Activated CD4-positive, alpha-beta memory T cell treated with anti-CD3 and anti-CD28 coated beads for 36 hours (primary cell): Measurements from ENCODE around the gene RNF43. TPM values are rescaled to one million over a fixed set of nuclear protein-coding genes. Genes with fewer than 3 reads are reported as not detected.
A peak's percentile ranks its signal among the peaks of the same experiment; 100 is the strongest.

Experiments used
- CTCF ChIA-PET: fragments of 350-600 bp; sonication (Branson Sonifier 250); formaldehyde crosslinking; loops from one replicate; lab custom pipeline; 2021; ENCODE audit warnings: antibody characterized with exemption, inconsistent platforms; lab: Charles Lee
- POLR2A ChIA-PET: fragments of 350-600 bp; sonication (Branson Sonifier 250); formaldehyde crosslinking; loops from one replicate; lab custom pipeline; 2021; ENCODE audit warnings: antibody characterized with exemption; lab: Charles Lee
- DNase-seq: peaks from one replicate; pipeline ENCODE4 v3.0.0-alpha.2; 2020
- H3K27ac Mint-ChIP-seq: one replicate; pipeline ENCODE4 v1.8.0; 2021; ENCODE audit warnings: mixed read lengths
- H3K27me3 Mint-ChIP-seq: one replicate; pipeline ENCODE4 v1.8.0; 2021; ENCODE audit warnings: mixed read lengths
- H3K36me3 Mint-ChIP-seq: one replicate; pipeline ENCODE4 v1.8.0; 2021; ENCODE audit warnings: mixed read lengths
- H3K4me1 Mint-ChIP-seq: one replicate; pipeline ENCODE4 v1.8.0; 2021; ENCODE audit warnings: low read depth, mixed read lengths
- H3K4me3 Mint-ChIP-seq: one replicate; pipeline ENCODE4 v1.8.0; 2021; ENCODE audit warnings: mild to moderate bottlenecking, mixed read lengths
- H3K9me3 Mint-ChIP-seq: one replicate; pipeline ENCODE4 v1.8.0; 2021; ENCODE audit warnings: mixed read lengths
- intact Hi-C: fragments of 100-400 bp; cut with micrococcal nuclease; formaldehyde crosslinking; loops from one replicate; pipeline ENCODE4 v1.15.1; 2023
- total RNA-seq, 2 experiments: library from RNA; stranded (reverse); gene quantifications; one replicate each; pipeline ENCODE4 v1.2.3, GENCODE V29; 2021

Gene RNF43
- total RNA-seq, 2 experiments from 2014 or later: 0.39 to 0.93 TPM

GRCh38 chr17:58388302-58389190 is 28.8 kb downstream of the RNF43 start:
- Mint-ChIP-seq H3K4me3 (no peak overlapping the region), H3K27ac (no peak overlapping the region), H3K9me3 (no peaks in the 10 kb centered on the region), H3K36me3 (no peaks in the 10 kb centered on the region), H3K4me1 (peaks cover 6% of the 10 kb centered on the region), H3K27me3 (no peaks in the 10 kb centered on the region)
- DNase-seq: no peak
- POLR2A ChIA-PET: interaction anchor here (1.2 kb wide), 1 partner anchor 29 kb away, joined by 4 read pairs; the partner anchor contains the start of gene RNF43
- CTCF ChIA-PET: interaction anchor here (0.8 to 1.1 kb wide), 2 partner anchors 84 to 138 kb away, joined by 3 read pairs; no protein-coding TSS in a partner anchor
- intact Hi-C loops: no loop called here

GRCh38 chr17:58387834-58388233 is 29.5 kb downstream of the RNF43 start:
- peaks cover 10% of the 10 kb centered on the region for H3K4me1 Mint-ChIP-seq
- no peak overlapping the region for H3K27ac Mint-ChIP-seq
- CTCF ChIA-PET: no interaction called here

GRCh38 chr17:58386708-58387107 is 30.6 kb downstream of the RNF43 start:
- no peak for DNase-seq
- no peak overlapping the region for H3K27ac Mint-ChIP-seq
- H3K4me3 Mint-ChIP-seq: no peak overlapping the region
- POLR2A ChIA-PET: no interaction called here
- H3K27me3 Mint-ChIP-seq: no peaks in the 10 kb centered on the region
- CTCF ChIA-PET: no interaction called here
- H3K36me3 Mint-ChIP-seq: no peaks in the 10 kb centered on the region
- H3K4me1 Mint-ChIP-seq: peaks cover 21% of the 10 kb centered on the region
- no peaks in the 10 kb centered on the region for H3K9me3 Mint-ChIP-seq
- intact Hi-C loops: no loop called here

More at GRCh38 chr17:58387834-58388233, 29.5 kb downstream of the RNF43 start:
- intact Hi-C loops: no loop called here
- POLR2A ChIA-PET: no interaction called here
- peak; percentile 34 for DNase-seq
- H3K9me3 Mint-ChIP-seq: no peaks in the 10 kb centered on the region
- no peak overlapping the region for H3K4me3 Mint-ChIP-seq
- H3K36me3 Mint-ChIP-seq: no peaks in the 10 kb centered on the region
- H3K27me3 Mint-ChIP-seq: no peaks in the 10 kb centered on the region

- Mint-ChIP-seq H3K36me3 (no peaks in the 10 kb centered on the region), H3K4me3 (no peak overlapping the region), H3K9me3 (no peaks in the 10 kb centered on the region), H3K4me1 (peaks cover 27% of the 10 kb centered on the region), H3K27me3 (no peaks in the 10 kb centered on the region), H3K27ac (no peak overlapping the region)
- ChIA-PET CTCF (no interaction called here), POLR2A (no interaction called here)
- intact Hi-C loops: no loop called here
- DNase-seq: no peak
These were observed 31.9 kb downstream of the RNF43 start for GRCh38 chr17:58385359-58385899.

GRCh38 chr17:58384897-58385296 is 32.4 kb downstream of the RNF43 start:
- CTCF ChIA-PET: interaction anchor here (1.1 to 1.6 kb wide), 2 partner anchors 47 to 68 kb away, joined by 3 to 5 read pairs; no protein-coding TSS in a partner anchor
- DNase-seq: no peak
- Mint-ChIP-seq H3K9me3 (no peaks in the 10 kb centered on the region), H3K36me3 (no peaks in the 10 kb centered on the region), H3K27ac (no peak overlapping the region), H3K27me3 (no peaks in the 10 kb centered on the region), H3K4me3 (no peak overlapping the region), H3K4me1 (peaks cover 27% of the 10 kb centered on the region)
- intact Hi-C loops: no loop called here
- POLR2A ChIA-PET: no interaction called here

GRCh38 chr17:58383892-58384462 is 33.4 kb downstream of the RNF43 start:
- Mint-ChIP-seq H3K4me1 (peaks cover 35% of the 10 kb centered on the region), H3K27ac (no peak overlapping the region), H3K4me3 (no peak overlapping the region), H3K36me3 (no peaks in the 10 kb centered on the region), H3K27me3 (no peaks in the 10 kb centered on the region), H3K9me3 (no peaks in the 10 kb centered on the region)
- no peak for DNase-seq
- intact Hi-C loops: loop anchor here (2.0 kb wide), 1 partner anchor 33 kb away; the partner anchor contains the start of gene RNF43
- ChIA-PET POLR2A (no interaction called here), CTCF (interaction anchor here (0.7 to 1.7 kb wide), 4 partner anchors 33 to 67 kb away, joined by 3 to 5 read pairs (median 4); partner anchors contain the start of gene RNF43)

GRCh38 chr17:58382872-58383242 is 34.5 kb downstream of the RNF43 start:
- POLR2A ChIA-PET: interaction anchor here (1.1 to 2.1 kb wide), 5 partner anchors 30 to 309 kb away, joined by 3 to 11 read pairs (median 6); partner anchors contain the start of genes SUPT4H1 and TEX14
- no peaks in the 10 kb centered on the region for H3K9me3 Mint-ChIP-seq
- peaks cover 40% of the 10 kb centered on the region for H3K4me1 Mint-ChIP-seq
- CTCF ChIA-PET: interaction anchor here (0.6 to 1.7 kb wide), 3 partner anchors 35 to 168 kb away, joined by 3 to 8 read pairs (median 4); partner anchors contain the start of gene RNF43
- no peak overlapping the region for H3K4me3 Mint-ChIP-seq
- no peaks in the 10 kb centered on the region for H3K27me3 Mint-ChIP-seq
- no peak overlapping the region for H3K27ac Mint-ChIP-seq
- no peaks in the 10 kb centered on the region for H3K36me3 Mint-ChIP-seq
- intact Hi-C loops: loop anchor here (2.0 kb wide), 1 partner anchor 34 kb away; the partner anchor contains the start of gene RNF43
- DNase-seq: no peak

- no peaks in the 10 kb centered on the region for H3K27me3 Mint-ChIP-seq
- ChIA-PET POLR2A (interaction anchor here (0.5 to 2.1 kb wide), 8 partner anchors 16 to 310 kb away, joined by 3 to 11 read pairs (median 4); partner anchors contain the start of genes SUPT4H1 and TEX14), CTCF (interaction anchor here (0.6 to 2.3 kb wide), 6 partner anchors 31 to 167 kb away, joined by 3 to 9 read pairs (median 4); partner anchors contain the start of genes RNF43 and SUPT4H1)
- no peak for DNase-seq
- peak overlapping the region; percentile 11 for H3K27ac Mint-ChIP-seq
- intact Hi-C loops: loop anchor here (2.0 kb wide), 1 partner anchor 35 kb away; the partner anchor contains the start of gene RNF43
- H3K36me3 Mint-ChIP-seq: no peaks in the 10 kb centered on the region
- no peaks in the 10 kb centered on the region for H3K9me3 Mint-ChIP-seq
- H3K4me3 Mint-ChIP-seq: no peak overlapping the region
- peaks cover 41% of the 10 kb centered on the region for H3K4me1 Mint-ChIP-seq
These were observed 35.0 kb downstream of the RNF43 start for GRCh38 chr17:58382108-58382871.

GRCh38 chr17:58381124-58382035 is 36.0 kb downstream of the RNF43 start:
- CTCF ChIA-PET: interaction anchor here (1.2 to 2.3 kb wide), 4 partner anchors 30 to 64 kb away, joined by 3 to 9 read pairs (median 6); partner anchors contain the start of genes RNF43 and SUPT4H1
- H3K36me3 Mint-ChIP-seq: no peaks in the 10 kb centered on the region
- intact Hi-C loops: loop anchor here (2.0 kb wide), 1 partner anchor 35 kb away; the partner anchor contains the start of gene RNF43
- POLR2A ChIA-PET: interaction anchor here (0.5 to 2.1 kb wide), 7 partner anchors 15 to 310 kb away, joined by 3 to 11 read pairs (median 6); partner anchors contain the start of genes SUPT4H1 and TEX14
- peaks cover 41% of the 10 kb centered on the region for H3K4me1 Mint-ChIP-seq
- no peak overlapping the region for H3K4me3 Mint-ChIP-seq
- H3K27me3 Mint-ChIP-seq: no peaks in the 10 kb centered on the region
- no peak overlapping the region for H3K27ac Mint-ChIP-seq
- DNase-seq: no peak
- no peaks in the 10 kb centered on the region for H3K9me3 Mint-ChIP-seq
